Nephron progenitor cell (in vitro differentiated cells): ENCODE data around the gene ADAMTS3.

Experiments used
- DNase-seq: peaks from one replicate; pipeline ENCODE4 v3.0.0; 2021
- H3K27ac Mint-ChIP-seq: 2 replicates; pipeline ENCODE4 v1.8.0; 2021; ENCODE audit warnings: mild to moderate bottlenecking, moderate library complexity, mixed read lengths
- H3K27me3 Mint-ChIP-seq: 2 replicates; pipeline ENCODE4 v1.8.0; 2021; ENCODE audit warnings: mild to moderate bottlenecking, low read depth, mixed read lengths; ENCODE audit not compliant: poor library complexity
- H3K36me3 Mint-ChIP-seq: 2 replicates; pipeline ENCODE4 v1.8.0; 2021; ENCODE audit warnings: low read depth, mixed read lengths
- H3K4me1 Mint-ChIP-seq: 2 replicates; pipeline ENCODE4 v1.8.0; 2021; ENCODE audit warnings: mixed read lengths
- H3K4me3 Mint-ChIP-seq: 2 replicates; pipeline ENCODE4 v1.8.0; 2021; ENCODE audit warnings: mild to moderate bottlenecking, moderate library complexity, mixed read lengths
- H3K9me3 Mint-ChIP-seq: 2 replicates; pipeline ENCODE4 v1.8.0; 2021; ENCODE audit warnings: mild to moderate bottlenecking, moderate library complexity, mixed read lengths
- CTCF ChIP-seq: fragments of 200-600 bp; sonication (generic); IDR thresholded peaks from 2 replicates; pipeline ENCODE4 v1.5.0; 2021; ENCODE audit warnings: antibody characterized with exemption

The ADAMTS3 gene

GRCh38 chr4:72591547-72592454, 22.8 kb upstream of the ADAMTS3 start:
- H3K4me3 Mint-ChIP-seq: no peak overlapping the region
- TF ChIP-seq CTCF: no peak
- H3K27ac Mint-ChIP-seq: no peak overlapping the region
- H3K9me3 Mint-ChIP-seq: peaks cover 24% of the 10 kb centered on the region
- H3K27me3 Mint-ChIP-seq: no peaks in the 10 kb centered on the region
- H3K36me3 Mint-ChIP-seq: no peaks in the 10 kb centered on the region
- no peak for DNase-seq
- no peaks in the 10 kb centered on the region for H3K4me1 Mint-ChIP-seq

GRCh38 chr4:72587334-72587733, 18.3 kb upstream of the ADAMTS3 start:
- Mint-ChIP-seq H3K9me3 (no peaks in the 10 kb centered on the region), H3K27me3 (no peaks in the 10 kb centered on the region), H3K4me3 (no peak overlapping the region), H3K36me3 (no peaks in the 10 kb centered on the region), H3K27ac (no peak overlapping the region), H3K4me1 (no peaks in the 10 kb centered on the region)
- no peak for DNase-seq
- no peak for TF ChIP-seq CTCF

GRCh38 chr4:72582853-72583252, 13.8 kb upstream of the ADAMTS3 start:
- no peak overlapping the region for H3K4me3 Mint-ChIP-seq
- H3K4me1 Mint-ChIP-seq: no peaks in the 10 kb centered on the region
- no peaks in the 10 kb centered on the region for H3K36me3 Mint-ChIP-seq
- no peaks in the 10 kb centered on the region for H3K27me3 Mint-ChIP-seq
- H3K9me3 Mint-ChIP-seq: no peaks in the 10 kb centered on the region
- no peak for TF ChIP-seq CTCF
- H3K27ac Mint-ChIP-seq: no peak overlapping the region
- no peak for DNase-seq

DNA sequence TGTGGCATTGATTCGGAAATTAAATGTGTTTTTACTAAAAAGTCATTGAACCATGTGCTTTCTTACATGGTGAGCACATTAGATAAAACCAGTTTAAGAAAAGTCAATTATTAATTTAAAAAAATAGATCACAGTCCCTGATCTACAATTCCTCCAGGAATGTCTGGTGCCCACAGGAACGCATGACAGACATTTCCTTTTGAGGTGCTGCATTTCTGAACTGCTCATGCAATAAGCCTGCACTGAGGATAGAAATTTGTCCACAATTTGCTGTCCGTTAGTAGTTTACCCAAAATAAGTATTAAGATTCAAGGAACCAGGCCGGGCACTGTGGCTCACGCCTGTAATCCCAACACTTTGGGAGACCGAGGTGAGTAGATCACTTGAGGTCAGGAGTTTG, 8.2 kb upstream of the ADAMTS3 start:
- no peak overlapping the region for H3K27ac Mint-ChIP-seq
- TF ChIP-seq CTCF: no peak
- H3K27me3 Mint-ChIP-seq: no peaks in the 10 kb centered on the region
- DNase-seq: no peak
- no peaks in the 10 kb centered on the region for H3K36me3 Mint-ChIP-seq
- no peak overlapping the region for H3K4me3 Mint-ChIP-seq
- no peaks in the 10 kb centered on the region for H3K9me3 Mint-ChIP-seq
- peaks cover 4% of the 10 kb centered on the region for H3K4me1 Mint-ChIP-seq

DNA sequence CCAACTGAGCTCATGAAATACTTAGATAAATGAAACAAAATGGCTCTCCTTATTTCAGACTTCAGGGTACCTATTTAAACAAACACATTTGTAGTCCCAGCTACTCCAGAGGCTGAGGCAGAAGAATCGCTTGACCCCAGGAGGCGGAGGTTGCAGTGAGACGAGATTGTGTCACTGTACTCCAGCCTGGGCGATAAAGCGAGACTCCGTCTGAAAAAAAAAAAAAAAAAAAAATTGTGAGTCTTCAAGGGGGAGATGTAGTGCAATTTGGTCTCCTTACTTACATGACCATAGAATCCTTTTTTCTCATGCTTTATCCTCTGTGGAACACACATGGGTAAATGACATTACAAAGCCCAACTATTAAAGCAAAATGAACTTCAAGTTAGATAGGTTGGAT, 2.3 kb upstream of the ADAMTS3 start:
- no peaks in the 10 kb centered on the region for H3K36me3 Mint-ChIP-seq
- no peaks in the 10 kb centered on the region for H3K9me3 Mint-ChIP-seq
- H3K27me3 Mint-ChIP-seq: no peaks in the 10 kb centered on the region
- no peak overlapping the region for H3K27ac Mint-ChIP-seq
- TF ChIP-seq CTCF: no peak
- H3K4me1 Mint-ChIP-seq: peaks cover 47% of the 10 kb centered on the region
- no peak overlapping the region for H3K4me3 Mint-ChIP-seq
- no peak for DNase-seq

- no peaks in the 10 kb centered on the region for H3K36me3 Mint-ChIP-seq
- peak overlapping the region; percentile 91 for H3K27ac Mint-ChIP-seq
- H3K4me3 Mint-ChIP-seq: peak overlapping the region; percentile 77
- peaks cover 51% of the 10 kb centered on the region for H3K4me1 Mint-ChIP-seq
- H3K9me3 Mint-ChIP-seq: no peaks in the 10 kb centered on the region
- no peaks in the 10 kb centered on the region for H3K27me3 Mint-ChIP-seq
- TF ChIP-seq CTCF: no peak
- peak; percentile 11 for DNase-seq
Measured at GRCh38 chr4:72569719-72570235, 756 bp upstream of the ADAMTS3 start.
